ENCODE measurements around the gene SF3A1. TPM values are rescaled to one million over a fixed set of nuclear protein-coding genes. Genes with fewer than 3 reads are reported as not detected.

SF3A1 gene
- total RNA-seq, 1 donor from 2014 or later: 95.4 TPM

DNA sequence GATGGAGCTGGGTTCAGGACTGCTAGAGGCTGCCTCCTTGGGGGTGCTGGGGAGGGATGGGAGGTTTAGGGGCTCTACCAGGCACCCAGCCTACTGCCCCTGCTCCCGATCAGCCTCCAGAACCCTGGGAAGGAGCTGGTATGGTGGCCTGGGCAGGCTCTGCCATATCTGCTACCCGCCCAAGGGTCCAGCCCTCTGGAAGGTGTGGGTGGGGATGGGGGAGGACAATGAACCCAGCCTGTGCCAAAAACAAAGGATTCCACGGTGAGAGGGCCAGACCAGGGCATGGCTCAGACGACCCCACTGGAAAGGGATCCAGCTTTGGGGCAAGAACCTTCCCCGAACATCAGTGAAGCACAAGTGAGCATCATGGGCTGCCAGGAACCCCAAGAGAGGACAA is 70.4 kb downstream of the SF3A1 start:
- DNase-seq (ENCODE audit: missing footprints): peak; percentile 32
- no peak for ATAC-seq
- intact Hi-C loops (cut with DNase I): no loop called here

DNA sequence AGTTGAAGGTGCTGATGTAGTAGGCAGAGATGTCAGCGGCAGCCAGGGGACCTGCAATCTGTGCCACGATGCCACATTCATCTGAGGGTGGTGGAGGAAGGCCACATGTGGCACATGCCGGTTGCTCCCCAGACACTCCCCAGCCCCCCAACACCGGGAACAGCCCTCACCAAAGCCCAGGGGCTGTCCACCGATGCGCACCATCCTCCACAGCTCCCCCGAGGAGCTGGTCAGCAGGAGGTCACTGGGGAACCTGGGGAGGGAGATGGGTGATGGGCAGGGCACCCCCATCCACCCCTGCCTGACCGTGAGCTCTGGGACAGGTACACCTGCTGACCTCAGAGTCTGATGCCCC is 70.9 kb downstream of the SF3A1 start:
- ATAC-seq (no peak), DNase-seq (ENCODE audit: missing footprints) (peak; percentile 54)

DNA sequence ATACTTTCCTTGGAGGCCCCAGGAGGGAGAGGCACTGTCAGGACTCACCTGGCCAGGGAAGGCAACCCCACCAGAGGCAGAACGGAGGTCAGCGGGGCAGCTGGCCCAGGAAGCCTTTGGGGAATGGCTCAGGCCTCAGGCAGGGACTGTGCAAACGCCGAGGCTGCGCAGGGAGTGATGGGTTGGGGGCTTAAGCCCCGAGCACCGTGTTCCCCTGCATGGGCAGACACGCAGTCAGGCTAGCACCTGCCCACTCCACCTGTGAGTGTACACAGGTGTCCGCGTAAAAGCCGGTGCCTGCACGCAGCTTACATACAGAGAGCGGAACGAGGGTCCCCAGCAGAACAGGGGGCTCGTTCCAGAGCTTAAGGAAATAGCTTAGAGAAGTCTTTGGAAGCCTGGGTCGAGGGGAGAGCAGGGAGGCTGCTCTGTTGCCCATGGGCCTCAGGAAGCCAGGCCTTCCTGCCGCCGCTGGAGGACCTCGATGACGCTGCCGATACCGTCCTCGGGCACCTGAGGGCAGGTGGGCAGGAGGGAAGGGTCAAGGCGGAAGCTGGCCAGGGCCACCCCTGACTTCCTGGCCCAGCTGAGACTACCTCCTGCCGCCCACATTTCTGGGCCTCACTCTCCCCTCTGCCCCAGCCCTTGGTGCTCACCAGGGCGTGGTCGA is 71.4 kb downstream of the SF3A1 start:
- intact Hi-C loops (cut with DNase I): no loop called here
- ATAC-seq (no peak), DNase-seq (ENCODE audit: missing footprints) (peak; percentile 25)

More for the DNA sequence above, 70.9 kb downstream of the SF3A1 start:
- intact Hi-C loops (cut with DNase I): no loop called here

DNA sequence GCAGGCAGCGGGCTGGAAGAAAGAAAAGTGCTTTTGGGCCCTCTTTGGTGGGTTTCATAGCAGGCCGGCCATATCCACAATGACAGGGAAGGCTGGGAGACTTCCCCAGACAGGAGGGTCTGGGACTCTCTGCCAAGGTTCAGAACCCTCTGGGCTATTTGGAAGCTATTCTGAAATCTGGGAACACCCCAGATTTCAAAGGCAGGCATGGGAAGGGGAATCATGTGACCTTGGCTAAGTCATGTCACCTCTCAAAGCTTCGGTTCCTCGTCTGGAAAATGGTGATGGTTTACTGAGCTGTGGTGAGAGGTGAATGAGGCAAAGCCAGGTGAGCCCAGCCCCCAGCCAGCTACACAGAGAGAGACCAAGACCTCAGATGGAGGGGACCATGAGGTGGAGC is 72.0 kb downstream of the SF3A1 start:
- ATAC-seq: no peak
- intact Hi-C loops (cut with DNase I): no loop called here
- no peak for DNase-seq (ENCODE audit: missing footprints)

DNA sequence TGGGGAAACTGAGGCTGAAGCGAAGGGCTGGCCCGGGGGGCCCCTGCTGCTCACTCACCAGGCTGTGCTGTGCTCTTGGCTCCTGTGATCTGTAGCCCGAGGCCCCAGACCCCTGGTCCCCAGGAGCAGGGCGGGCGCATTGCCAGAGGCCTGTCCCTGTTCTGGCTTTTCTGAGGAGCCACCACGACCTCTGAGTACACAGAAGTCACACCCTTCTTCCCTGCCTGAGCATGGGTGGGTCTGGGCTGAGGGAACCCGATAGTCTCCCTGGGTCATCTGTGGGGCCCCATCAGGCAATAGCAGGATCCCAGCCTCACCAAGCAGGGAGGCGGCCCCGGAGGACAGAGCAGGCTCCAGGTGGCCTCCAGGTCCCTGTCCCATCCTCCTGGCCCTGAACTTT is 72.5 kb downstream of the SF3A1 start:
- peak; percentile 55 for DNase-seq (ENCODE audit: missing footprints)

DNA sequence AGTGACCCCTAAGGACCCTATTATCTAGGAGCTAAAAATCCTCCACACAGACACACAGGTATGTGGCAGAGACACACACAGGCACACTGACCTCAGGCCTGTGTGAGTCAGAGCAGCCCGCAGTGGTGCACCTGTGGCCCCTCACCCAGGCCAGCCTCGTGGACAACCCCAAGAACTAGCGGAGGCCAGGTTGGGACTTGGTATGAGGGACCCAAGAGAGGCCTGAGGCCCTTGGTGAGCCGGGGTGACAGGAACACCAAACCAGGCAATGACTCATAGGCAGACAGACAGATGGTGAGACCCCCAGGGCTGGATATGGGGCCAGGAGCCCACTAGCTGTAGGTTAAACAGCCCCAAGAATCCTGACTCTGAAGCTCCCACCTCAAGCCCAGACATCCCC is 73.4 kb downstream of the SF3A1 start:
- ATAC-seq (no peak), DNase-seq (ENCODE audit: missing footprints) (peak; percentile 40)
- intact Hi-C loops (cut with DNase I): no loop called here

More for the DNA sequence above, 72.5 kb downstream of the SF3A1 start:
- intact Hi-C loops (cut with DNase I): no loop called here
- no peak for ATAC-seq

DNA sequence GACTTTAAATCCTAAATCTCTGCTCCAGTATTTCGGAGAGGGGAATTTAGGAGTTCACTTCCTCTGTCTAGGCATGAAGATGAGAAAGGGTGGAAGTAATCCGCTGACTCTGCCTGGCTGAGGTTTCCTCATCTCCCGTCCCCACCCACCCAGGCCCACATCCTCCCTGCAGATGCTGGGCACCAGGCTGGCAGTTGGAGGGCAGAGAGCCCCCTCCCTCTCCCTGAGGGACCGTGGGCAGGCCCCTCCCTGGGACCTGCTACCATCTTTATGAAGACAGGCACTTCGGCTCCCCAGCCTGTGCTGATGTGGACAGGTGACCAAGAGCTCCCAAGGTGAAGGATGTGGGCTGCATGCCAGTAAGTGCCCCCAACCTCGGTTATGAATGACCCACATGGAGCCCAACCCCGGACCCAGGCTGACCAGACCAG is 74.1 kb downstream of the SF3A1 start:
- ATAC-seq (no peak), DNase-seq (ENCODE audit: missing footprints) (peak; percentile 56)
- intact Hi-C loops (cut with DNase I): no loop called here

Other genes starting within 250 kb of the SF3A1 start
- 0.27 TPM for gene LIF, start 110.1 kb downstream of the SF3A1 start, total RNA-seq
- gene OSM, start 90.0 kb downstream of the SF3A1 start, total RNA-seq: 0.19 TPM
- gene CASTOR1, start 67.4 kb downstream of the SF3A1 start, total RNA-seq: 8.2 TPM
- gene TBC1D10A, start 30.0 kb downstream of the SF3A1 start, total RNA-seq: 7.1 TPM
- 0.46 TPM for gene CCDC157, start 113 bp upstream of the SF3A1 start, total RNA-seq
- 3.7 TPM for gene RNF215, start 30.5 kb upstream of the SF3A1 start, total RNA-seq
- gene SEC14L2, start 40.1 kb upstream of the SF3A1 start, total RNA-seq: 0.65 TPM
- 18.2 TPM for gene MTFP1, start 68.9 kb upstream of the SF3A1 start, total RNA-seq
- gene SEC14L3, start 115.1 kb upstream of the SF3A1 start, total RNA-seq: not detected
- gene SEC14L4, start 148.8 kb upstream of the SF3A1 start, total RNA-seq: not detected
- gene SEC14L6, start 189.8 kb upstream of the SF3A1 start, total RNA-seq: 0.05 TPM
- 0.19 TPM for gene GAL3ST1, start 217.8 kb upstream of the SF3A1 start, total RNA-seq
- 22.4 TPM for gene PES1, start 235.0 kb upstream of the SF3A1 start, total RNA-seq

Data from Right ventricle myocardium inferior (tissue), 1 donor.